GM19025 (cell line): ENCODE data around the gene UBXN1.

Experiments
- ATAC-seq: cut with Tn5 transposase; IDR thresholded peaks from one replicate; pipeline ENCODE4 v1.9.1; 2021; ENCODE audit warnings: mild to moderate bottlenecking, low read depth, moderate library complexity; ENCODE audit not compliant: unreplicated experiment

The UBXN1 gene

DNA sequence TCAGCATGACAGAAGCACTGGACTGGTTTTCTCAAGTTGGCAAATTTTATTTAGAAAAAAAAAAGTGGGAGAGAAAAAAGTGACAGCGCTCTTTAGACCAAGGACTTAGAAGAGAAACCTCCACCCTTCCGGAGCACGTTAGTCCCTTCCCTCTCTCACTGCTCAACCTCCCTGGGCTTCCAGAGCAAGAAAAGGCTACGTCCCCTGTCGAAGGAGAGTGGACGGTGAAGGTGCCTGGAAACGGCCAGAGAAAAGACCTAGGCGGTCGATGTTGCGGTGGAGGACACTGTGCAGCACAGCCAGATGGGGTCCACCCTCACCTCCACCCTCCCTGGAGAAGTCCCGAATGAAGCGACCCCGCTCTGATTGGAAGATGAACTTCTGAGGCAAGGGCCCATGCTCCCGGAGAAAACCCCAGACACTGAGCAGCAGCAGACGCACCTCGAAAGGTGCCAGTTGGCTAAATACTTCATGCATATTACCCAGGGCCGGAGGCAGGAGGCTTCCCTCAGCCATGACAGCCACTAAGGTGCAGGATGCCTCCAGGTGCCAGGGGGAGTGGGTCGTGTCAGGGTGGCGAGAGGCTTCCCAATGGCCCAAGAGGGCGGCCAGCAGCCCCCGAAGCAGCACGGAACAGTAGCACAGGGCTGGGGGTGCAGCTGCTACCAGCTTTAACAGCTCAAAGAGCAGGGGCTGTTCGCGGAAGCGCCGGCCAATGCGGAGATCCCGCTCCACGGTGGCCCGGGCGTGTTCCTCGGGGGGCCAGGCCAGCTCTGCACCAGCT lies 31.9 kb downstream of the UBXN1 start:
- ATAC-seq, result no peak

DNA sequence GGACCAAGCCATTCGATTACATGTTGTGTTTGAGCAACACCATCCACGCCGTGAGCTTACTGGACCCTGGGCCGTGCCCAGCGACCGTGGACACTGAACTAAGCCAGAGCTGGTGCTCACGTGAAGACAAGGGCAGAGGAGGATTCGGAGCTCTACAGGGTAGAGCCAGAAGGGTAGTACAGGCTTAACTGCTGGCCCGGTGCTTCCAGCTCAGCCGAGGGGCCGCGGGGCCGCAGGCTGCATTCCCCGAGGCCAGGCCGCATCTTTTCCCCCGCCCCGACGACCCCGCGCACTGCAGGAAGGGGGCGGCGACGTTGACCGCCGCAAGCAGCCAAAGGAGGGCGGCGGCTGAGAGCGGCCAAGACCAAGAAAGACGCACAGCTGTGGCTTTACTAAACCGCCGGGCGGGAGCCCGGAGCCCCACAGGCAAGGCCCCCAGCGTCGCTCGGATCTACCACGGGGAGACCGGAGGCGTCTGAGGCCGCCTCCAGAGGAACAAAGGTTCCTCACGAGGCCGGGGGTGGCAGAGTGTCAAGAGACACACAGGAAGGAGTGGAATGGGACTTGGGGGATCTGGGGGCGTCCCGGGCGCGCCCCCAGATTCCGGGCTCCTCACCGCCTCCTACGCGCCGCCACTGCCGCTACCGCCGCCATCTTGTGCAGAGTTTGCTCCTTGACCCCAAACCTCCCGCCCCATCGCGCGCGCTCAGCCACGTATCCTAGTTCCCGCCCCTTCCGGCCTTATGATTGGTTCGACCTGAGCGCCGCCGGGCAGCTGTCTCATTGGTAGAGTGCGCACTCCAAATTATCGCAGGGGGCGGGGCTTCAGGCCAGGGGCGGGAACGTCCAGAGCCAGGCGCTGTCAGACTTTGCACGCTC lies 32.7 kb downstream of the UBXN1 start, which contains the start of gene GANAB:
Gene GANAB, minus strand, starts transcription at position 668 of the 879 bp plus-strand sequence. Its CDS starts 14 bp downstream, at position 654.
- ATAC-seq, result peak; percentile 88

DNA sequence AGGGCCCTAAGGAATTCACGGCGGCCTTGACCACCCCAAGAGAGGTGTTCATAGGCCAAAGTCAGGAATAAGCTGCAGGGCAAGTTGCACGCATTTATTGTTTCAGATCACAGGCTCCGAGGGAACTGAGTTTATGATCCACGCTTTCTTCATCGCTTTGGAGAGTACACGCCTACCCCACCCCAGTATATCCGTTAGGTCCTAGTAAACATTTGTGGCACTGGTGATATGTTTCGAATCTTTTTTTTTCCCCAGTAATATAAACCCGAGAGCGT lies 33.3 kb downstream of the UBXN1 start:
- no peak for ATAC-seq

- ATAC-seq, result no peak
Measured at GRCh38 chr11:62644220-62644619, 34.7 kb downstream of the UBXN1 start.

GRCh38 chr11:62632492-62632891 lies 46.4 kb downstream of the UBXN1 start:
- no peak for ATAC-seq

GRCh38 chr11:62627713-62628112 lies 51.2 kb downstream of the UBXN1 start:
- no peak for ATAC-seq
